Cerebellar nuclear complex (tissue), 1 donor: ENCODE results near the gene SLC4A11.

Source experiments
- DNase-seq, 2 experiments: peaks; one replicate each; lab custom pipeline; 2025; lab: John Stamatoyannopoulos, UW

SLC4A11 gene

DNA sequence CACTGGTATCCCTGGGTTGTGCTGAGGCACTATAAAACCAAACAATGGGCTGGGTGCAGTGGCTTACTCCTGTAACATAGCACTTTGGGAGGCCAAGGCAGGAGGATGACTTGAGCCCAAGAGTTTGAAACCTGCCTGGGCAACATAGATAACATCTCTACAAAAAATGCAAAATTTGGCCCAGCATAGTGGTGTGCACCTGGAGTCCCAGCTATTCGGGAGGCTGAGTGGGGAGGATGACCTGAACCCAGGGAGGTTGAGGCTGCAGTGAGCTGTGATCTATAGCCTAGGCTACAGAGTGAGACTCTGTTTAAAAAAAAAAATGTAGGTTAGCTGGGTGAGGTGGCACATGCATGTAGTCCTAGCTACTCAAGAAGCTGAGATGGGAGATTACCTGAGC, 7.7 kb upstream of the SLC4A11 start:
- DNase-seq, result no peak

DNA sequence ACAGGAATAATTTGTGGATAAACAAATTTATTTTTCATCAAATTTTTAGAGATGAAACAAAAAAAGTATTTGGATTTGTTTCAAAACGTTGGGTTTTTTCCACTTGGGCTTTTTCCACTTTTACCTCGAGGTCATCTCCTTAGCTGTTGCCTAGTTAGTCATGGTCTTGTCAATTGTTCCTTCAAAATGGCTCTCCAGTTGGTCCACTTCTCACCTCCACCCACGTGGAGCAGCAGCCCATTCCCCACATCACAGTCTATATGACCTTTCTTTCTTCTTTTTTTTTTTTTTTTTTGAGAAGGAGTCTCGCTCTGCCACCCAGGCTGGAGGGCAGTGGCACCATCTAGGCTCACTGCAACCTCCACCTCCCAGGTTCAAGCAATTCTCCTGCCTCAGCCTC, 6.7 kb upstream of the SLC4A11 start:
- DNase-seq, result no peak

DNA sequence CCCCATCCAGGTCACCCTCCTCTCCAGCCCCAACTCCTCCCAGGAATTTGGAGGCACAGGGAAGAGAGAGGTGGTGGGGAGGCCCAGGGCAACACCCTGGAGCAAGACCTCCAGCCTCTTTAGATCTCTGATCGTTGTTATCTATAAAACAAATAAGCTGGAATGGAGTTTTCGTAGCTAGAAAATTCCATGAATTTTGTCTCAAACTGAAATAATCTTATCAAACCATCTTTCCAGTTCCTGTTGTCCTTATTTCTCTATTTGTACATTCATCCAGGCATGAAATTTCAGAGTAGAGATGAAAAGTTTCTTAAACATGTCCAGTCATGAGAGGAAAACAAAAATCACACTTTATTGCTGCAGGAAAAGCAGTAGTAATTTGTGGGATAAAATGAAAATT, 6.2 kb upstream of the SLC4A11 start:
- DNase-seq, result no peak

DNA sequence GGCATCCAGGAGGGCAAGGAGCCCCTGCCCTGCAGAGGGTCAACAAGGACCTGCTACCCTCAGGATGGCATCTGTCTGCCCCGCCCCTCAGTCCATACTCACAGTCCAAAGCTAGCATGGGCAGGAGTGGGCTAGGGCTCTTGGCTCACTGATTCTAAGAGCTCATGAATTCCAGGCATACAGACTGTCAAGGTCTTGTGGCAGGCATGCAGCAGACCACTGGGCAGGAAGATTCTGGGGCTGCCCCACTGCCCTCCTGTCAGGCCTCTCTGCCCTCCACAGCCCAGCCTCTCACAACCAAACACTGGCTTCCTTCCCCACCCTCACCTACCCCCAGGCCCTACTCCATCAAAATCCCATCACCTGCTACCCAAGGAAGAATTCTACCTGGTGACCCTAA, 5.6 kb upstream of the SLC4A11 start:
- DNase-seq, result no peak

DNA sequence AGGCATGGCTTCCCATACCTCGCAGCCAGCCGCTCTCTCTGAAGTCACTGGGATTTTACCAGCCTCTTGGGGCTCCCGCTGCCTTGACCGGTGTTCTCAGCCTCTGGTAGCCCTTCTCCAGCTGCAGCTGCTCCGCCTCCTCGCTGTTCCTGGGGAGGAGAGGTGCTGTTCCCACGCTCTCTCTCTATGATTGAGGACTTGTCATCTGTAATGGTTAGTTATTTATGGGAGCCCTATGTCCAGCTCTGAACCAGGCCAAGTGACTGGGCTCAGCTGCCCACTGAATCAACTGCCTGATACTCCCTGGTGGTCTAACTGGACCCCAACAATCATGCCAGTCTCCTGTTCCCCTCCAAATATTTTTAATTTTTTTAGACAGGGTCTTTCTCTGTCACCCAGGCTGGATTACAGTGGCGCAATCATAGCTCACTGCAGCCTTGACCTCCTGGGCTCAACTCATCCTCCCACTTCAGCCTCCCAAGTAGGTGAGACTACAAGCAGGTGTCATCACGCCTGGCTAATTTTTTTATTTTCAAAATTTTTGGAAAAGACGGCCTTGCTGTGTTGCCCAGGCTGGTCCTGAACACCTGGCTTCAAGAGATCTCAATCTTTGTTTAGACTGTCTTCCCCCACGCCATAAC, 4.8 kb upstream of the SLC4A11 start:
- DNase-seq, result no peak

DNA sequence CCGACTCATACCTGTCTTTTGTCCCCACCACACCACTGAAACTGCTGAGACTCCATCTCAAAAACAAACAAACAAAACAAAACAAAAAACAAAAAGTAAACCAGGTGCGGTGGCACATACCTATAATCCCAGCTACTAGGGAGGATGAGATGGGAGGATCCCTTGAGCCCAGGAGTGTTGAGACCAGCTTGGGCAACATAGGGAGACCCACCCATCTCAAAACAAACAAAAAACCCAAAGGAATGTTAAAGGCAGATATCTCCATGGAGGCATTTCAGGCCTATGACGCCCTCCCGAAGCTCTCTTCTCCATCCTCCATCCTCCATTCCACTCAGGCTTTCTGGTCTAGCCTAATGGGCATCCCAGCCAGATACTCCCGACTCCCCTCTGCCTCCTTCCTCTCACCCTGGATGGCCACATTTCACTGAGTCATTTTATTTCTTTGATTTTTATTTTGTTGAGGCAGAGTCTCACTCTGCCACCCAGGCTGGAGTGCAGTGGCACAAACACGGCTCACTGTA, 3.2 kb upstream of the SLC4A11 start:
- DNase-seq, result no peak

DNA sequence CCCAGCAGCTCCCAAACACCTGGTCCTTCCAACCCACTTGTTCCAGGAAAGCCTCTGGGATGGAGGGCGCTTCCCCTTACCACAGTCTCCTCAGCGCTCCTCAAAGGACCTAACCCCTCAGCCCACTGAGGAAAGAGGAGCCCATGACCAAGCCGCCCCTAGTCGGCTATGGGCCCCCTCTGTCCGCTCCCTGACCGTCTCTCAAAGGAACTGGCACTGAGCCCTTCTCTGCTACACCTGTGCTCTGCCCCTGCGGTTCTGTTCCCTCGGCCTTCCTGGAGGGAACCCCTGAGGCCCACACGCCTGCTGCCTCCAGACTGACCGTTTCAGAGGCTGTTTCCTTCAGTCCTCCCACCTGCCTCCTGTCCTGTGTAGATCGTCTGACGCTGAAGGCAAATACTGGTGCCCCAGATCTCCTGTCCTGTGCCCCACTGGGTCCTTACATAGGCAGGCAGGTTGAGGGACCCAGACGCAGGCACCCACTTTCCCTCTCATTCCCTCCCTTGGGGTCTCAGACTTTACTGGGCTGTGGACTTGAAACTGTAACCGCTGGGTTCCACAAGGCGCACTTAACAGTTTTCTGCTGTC, 1.9 kb upstream of the SLC4A11 start:
- DNase-seq, result no peak

DNA sequence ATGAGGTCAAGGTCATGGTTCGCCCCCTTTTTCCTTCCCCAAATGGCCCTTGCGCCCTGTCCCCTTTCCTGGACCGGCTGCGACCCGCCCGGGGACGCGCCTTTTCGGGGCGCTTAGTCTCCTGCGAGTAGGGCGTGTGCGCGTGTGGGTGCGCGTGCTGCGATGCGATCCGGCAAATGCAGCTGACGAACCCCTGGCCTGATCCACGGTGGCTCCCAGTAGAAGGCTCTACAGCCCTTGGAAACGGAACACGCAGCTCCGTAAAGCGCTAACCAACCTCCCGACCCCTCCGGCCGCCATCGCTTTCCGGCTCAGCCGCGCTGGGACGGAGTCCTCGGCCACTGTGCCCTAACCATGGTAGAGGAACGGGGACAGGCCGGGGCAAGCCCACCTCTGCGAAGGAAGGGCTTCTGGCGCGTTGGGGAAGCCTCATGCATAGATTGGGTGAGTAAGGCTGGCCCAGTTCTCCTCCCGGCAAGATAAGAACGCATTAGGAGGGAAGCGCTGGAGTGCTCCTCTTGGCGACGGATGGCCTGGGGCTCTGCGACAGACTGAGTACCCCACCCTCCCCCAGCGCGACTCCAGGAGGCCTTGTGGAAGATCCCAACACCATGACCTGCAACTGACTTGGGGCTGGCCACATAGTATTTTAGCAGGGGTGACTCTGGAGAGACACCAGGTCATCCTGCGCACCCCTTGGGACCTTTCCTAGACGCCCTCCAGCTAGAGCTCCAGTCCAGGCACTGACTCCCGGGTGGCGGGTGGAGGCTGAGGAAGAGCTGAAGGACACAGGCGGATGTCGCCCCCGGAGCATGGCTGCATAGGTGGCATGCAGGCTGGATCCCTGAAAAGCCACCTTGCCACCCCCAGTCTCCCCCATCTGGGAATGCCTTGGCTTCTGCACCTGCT, 1.1 kb upstream of the SLC4A11 start:
- DNase-seq, result no peak

DNA sequence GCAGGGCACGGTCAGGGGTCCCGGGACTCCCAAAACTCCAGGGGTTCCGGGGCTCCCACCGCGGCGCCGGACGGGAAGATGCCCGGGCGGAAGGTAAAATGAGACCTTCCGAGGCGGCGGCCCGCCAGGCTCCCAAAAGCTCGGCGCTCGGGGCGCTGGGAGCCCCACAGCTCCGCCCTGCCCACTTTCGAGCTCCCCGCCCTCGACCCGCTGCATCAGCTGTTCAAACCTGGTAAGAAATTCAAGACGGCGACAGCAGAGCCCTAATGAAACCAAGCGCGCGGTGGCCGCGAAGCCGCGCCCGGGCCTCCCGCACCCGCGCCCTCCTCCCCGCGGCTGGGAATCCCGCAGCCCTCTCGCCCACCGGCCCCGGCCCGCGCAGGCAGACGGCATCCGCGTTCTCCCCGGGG, 369 bp downstream of the SLC4A11 start:
- no peak for DNase-seq

DNA sequence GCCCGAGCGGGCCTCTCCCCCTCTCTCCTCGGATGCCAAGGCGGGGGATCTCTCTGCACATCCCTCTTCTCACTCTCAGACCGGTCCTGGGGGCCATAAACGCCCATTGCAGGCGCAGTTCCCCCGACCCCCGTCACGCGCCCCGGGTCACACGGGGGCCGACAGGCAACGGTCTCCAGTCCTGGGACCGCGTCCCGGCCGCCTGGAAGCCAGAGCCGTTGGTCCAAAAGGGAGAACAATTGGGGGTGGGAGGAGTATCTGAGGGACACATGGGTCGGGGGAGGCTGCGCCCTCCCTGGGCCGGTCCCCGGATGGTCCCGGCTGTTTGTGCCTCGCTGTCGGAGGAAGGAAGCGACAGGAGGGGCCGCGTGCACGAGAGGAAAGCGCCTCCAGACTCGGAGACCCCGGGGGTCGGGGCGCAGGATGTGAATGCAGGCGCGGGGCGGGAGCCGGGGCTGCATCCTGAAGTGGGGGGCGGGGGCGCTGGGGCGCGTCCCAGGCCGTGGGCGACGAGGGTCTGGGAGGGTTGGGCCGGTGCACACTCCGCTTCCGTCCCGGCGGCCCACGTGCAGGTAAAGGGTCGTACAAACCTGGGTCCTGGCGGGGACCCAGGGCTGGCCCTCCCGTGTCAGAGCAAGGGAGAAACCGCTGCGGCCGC, 903 bp downstream of the SLC4A11 start:
- DNase-seq, result no peak

DNA sequence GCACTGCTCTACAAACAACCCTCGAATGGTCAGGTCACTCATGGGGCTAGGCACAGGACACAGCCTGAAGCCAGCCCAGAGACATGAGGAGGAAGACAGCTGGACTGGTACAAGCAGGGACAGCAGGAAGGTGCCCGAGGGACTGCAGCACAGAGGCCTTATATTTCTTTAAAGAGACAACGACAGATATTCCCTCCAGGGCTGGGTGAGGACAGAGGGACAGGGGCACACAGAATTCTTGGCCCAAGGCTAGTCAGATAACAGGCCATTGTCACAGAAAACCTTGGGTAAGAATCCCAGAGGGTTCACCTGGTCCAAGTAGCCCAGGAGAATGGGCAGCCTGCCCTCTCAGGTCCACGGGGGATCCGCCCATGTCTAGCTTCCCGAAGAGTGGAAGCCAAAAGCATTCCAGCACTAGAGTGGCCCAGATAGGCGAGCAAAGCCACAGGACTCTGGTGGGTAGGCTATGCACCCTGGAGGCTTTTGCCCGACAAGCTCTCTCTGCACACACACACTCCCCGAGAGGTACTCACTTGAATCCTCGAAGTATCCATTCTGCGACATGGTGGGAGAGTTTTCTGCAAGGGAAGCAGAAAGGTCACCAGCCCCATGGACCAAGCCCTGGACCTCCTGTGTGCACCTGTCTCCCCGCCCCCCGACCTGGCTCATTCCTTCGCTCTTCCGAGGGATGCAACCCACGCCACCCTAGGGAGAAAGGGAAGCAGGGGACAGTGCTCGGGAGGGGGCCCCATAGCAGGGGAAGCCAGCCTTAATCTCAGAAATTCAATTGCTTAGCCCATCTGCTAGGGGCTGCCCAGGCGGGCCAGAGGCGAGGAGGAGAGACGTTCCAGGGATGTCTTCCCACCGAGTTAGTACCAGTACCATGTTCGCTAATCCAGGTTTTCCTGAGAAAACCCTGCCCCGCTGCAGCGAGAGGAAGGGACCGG, 1.7 kb downstream of the SLC4A11 start:
- DNase-seq, result no peak

DNA sequence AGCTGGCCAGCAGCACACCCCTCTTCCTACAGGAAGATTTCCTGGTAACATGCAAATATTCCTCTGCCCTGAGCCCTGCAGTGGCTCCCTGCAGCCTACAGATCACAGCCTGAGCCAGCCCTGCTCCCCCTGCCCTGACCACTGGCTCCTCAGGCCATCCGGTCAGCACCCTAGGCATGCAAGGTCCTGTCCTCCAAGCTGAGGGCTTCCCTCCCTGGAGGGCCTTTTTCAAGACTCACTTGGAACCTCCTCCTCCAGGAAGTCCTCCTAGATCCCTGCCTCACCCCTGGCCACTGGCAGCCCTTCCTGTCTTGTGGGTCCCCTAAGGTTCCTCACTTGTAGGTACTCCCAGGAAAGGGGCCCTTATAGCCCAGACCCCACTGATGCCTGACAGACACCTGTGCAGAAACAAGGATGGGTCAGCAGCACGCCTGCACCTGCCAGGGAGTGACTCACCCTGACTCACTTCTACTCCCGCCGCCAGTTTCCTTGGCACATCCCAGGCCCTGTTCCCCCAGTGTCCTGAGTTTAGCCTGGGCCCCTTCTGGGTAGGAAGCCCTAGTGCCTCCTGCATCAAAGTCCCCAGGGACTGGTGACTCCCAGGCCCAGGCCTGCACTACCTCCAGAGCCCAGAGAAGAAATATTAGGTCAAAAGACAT, 3.2 kb downstream of the SLC4A11 start:
- DNase-seq, result no peak

DNA sequence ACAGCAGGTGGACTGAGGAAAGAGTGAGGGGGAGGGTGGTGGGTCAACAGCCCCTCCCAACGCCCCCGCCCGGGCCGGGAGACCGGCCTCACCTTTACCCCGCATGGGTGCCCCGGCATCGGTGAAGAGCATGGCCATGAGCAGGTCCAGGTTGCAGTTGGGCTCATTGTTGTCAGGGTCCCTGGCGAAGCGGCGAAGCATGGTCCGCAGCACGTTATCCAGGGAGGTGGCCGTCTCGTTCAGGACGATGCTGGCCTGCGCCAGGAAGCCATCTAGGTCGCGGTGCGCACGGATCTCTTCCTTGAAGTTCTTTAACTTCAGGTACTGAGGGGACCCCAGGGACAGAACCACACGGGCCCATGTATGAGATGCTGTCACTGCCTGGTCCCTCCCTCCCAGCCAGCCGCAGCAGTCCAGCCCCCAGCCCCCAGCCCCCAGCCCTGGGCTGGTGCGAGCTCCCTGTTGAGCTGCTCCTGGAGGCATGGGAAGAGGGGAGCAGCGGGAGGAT, 4.9 kb downstream of the SLC4A11 start:
- DNase-seq, result no peak

DNA sequence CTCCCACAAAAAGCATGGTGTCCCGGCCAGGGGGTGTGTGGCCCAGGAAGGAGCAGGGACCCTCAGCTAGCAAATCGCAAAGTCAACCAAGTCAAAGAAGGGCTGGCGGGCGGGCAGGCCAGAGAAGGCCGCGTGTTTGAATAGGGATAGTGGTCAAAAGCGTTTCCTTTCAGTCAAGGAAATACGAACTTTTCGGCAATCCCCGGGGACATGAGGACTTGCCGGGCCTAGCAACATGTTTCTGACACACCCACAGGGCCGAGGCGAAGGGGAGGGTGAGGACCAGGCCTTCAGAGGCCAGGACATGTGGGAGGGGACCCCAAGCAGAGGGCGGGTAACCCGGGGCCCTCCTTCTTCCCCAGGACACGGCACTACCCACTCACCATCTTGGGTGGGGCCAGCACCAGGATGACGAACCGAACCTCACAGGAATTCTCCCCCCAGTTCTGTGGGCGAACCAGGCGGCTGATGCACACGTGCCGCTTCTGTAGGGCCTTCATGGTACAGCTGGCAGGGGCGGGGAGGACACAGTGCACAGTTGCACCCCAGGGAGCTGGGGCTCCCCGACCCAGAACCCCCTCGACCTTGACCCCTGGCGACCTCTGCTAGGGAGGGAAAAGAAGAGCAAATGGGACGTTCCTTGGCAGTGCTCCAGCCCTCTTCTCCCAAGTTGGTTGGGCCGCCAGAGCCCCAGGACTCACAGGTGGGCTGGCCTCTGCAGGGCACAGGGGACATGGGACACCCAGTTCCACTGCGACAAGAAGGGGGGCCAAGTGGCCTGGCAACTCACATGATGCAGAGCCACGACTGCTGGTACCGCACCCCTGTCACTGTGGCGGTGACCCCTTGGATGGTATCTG, 5.6 kb downstream of the SLC4A11 start:
- DNase-seq, result no peak

DNA sequence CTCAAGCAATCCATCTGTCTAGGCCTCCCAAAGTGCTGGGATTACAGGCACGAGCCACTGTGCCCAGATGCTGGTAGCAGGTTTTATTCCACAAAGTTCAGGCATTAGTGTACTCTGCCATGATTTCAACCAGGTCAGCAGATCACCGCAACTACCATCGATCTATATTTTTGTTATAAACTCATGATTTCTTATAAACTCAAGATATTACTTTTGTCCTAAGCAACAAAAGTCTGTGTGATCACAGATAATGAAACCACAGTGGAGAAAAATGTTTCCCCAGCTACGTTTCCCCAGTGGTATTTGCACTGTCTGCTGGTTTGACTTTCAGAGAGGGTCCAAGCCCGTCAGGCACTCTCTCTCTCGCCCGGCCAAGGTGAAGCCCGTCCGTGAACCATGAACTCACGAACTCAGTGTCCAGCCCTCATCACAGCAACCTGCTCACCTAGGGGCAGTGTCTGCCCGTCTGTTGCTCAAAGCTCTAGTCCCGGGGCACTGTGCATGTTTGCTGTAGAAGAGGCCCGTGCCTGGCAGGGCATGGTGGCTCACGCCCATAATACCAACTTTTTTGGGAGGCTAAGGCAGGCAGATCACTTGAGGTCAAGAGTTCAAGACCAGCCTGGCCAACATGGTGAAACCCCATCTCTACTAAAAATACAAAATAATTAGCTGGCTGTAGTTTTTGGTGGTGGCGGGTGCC, 7.0 kb downstream of the SLC4A11 start:
- no peak for DNase-seq

DNA sequence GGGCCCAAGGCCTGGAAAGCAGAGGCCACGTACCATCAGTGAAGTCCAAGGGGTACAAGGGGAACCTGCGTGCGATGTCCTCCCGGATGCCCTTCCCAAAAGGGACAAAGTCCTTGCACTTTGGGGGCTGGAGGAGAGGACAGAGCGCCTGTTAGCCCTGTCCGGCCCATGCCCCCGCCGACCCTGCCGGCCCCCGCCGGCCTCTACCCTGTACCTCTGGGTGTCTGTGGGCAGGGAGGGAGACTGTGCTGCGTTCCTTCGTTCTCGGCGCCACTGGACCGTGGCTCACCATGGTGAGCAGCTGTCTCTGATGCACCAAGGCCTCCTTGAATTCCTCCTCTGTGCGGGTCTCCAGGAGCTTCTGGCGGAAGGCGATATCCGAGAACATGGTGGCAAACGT, 7.9 kb downstream of the SLC4A11 start:
- DNase-seq, result no peak

DNA sequence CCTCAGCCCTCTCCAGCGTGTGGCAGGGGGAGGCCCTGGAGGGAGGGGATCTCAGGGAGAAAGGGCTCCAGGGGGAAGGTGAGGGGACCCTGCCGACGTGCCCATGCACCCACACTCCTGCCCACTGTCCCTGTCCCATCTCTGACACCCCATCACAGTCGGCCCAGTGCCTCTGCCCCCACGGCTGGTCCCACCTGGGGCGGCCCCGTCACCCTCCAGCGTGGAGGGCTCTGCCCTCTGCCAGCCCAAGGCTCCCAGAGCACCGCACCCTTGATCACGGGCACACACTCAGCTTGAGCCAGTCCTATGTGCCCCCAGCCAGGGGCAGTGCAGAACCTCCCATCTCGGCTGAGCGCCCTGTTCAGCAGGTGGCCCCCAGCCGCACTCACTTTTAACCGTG, 9.2 kb downstream of the SLC4A11 start:
- DNase-seq, result no peak

DNA sequence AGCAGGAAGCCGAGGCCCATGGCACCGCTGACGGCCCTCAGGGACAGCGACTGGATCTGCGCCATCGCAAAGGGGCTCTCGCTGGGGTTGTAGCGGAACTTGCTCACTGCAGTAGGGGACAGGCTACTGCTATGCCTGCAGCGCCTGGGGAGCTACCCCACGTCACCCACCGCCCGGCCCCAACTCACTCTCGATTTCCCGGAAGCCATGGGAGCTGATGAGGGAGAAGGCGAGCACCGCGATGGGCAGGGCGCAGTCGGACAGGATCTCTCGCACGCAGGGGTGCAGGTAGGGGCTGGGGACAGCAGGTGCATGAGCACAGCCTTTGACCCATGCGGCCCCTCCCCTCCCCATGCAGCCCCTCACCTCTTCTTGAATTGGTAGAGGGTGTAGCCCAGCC, 9.8 kb downstream of the SLC4A11 start:
- no peak for DNase-seq

DNA sequence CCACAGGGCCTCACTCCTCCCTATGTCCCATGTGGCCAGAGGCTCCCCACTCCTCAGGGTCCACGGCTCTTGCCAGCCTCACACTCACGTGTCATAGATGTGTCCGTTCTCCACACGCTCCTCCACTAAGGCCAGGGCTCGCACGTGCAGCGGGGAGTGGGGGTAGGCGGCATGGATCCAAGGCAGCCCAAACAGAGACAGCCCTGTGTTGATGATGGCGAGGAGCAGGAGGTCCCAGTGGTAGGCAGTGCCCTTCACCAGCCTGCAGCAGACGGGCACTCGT, 10.3 kb downstream of the SLC4A11 start:
- no peak for DNase-seq
